Naive thymus-derived CD8-positive, alpha-beta T cell (primary cell): ENCODE measurements around the gene PRDM9. TPM values are rescaled to one million over a fixed set of nuclear protein-coding genes. Genes with fewer than 3 reads are reported as not detected.
"Not testable (repeated sequence)": the region's sequence is repeated elsewhere in the genome, so short reads cannot be mapped to it uniquely, and the experiment has no call there.

Experiments
- ATAC-seq, 2 donors: fragments of 150-1000 bp; cut with Tn5 transposase in 1 of 2; sonication (Bioruptor Pico), chemical (Tn5 transposase) in 1 of 2; 1 replicate in 1 of 2; 2 replicates in 1 of 2; pipeline ENCODE4 v1.10.0; 2021; ENCODE audit warnings: mild to moderate bottlenecking in 2 of 2, moderate library complexity in 2 of 2
- POLR2A ChIA-PET: fragments of 350-600 bp; sonication (Branson Sonifier 250); formaldehyde crosslinking; loops from one replicate; lab custom pipeline; 2021; ENCODE audit warnings: antibody characterized with exemption; lab: Charles Lee
- DNase-seq, 10 donors: peaks; one replicate each; pipeline versions ENCODE4 v3.0.0 to v3.0.0-alpha.2; 2020 to 2022
- H3K27ac Mint-ChIP-seq, 10 donors: one replicate each; pipeline ENCODE4 v1.8.0; 2020 to 2022; ENCODE audit warnings: mild to moderate bottlenecking in 10 of 10, mixed read lengths in 10 of 10, moderate library complexity in 4 of 10, inconsistent platforms in 1 of 10
- H3K27me3 Mint-ChIP-seq, 5 donors: one replicate each; pipeline ENCODE4 v1.8.0; 2021 to 2022; ENCODE audit warnings: mixed read lengths in 5 of 5
- H3K36me3 Mint-ChIP-seq, 3 donors: one replicate each; pipeline ENCODE4 v1.8.0; 2020 to 2022; ENCODE audit warnings: mixed read lengths in 3 of 3, mild to moderate bottlenecking in 2 of 3, inconsistent platforms in 1 of 3
- H3K4me1 Mint-ChIP-seq, 4 donors: one replicate each; pipeline ENCODE4 v1.8.0; 2021 to 2022; ENCODE audit warnings: mixed read lengths in 4 of 4
- H3K4me3 Mint-ChIP-seq, 10 donors: one replicate each; pipeline ENCODE4 v1.8.0; 2020 to 2022; ENCODE audit warnings: mild to moderate bottlenecking in 10 of 10, mixed read lengths in 10 of 10, moderate library complexity in 6 of 10, inconsistent platforms in 1 of 10
- H3K9me3 Mint-ChIP-seq, 9 donors: one replicate each; pipeline ENCODE4 v1.8.0; 2020 to 2022; ENCODE audit warnings: mixed read lengths in 9 of 9, mild to moderate bottlenecking in 3 of 9, inconsistent platforms in 1 of 9, moderate library complexity in 1 of 9
- polyA plus RNA-seq, 3 donors: library from polyadenylated mRNA; unstranded; fragments of 300-500 nt; fragmentation: Illumina TruSeq; gene quantifications; one replicate each; pipeline ENCODE4 v1.2.3, GENCODE V29; 2021
- total RNA-seq, 8 experiments: library from RNA in 2 of 8; stranded (reverse) in 2 of 8; gene quantifications; one replicate each; pipeline ENCODE4 v1.2.3 and lab custom pipeline; 2021 to 2026

PRDM9 gene
- total and polyA plus RNA-seq, 5 experiments from 2014 or later, result not detected

DNA sequence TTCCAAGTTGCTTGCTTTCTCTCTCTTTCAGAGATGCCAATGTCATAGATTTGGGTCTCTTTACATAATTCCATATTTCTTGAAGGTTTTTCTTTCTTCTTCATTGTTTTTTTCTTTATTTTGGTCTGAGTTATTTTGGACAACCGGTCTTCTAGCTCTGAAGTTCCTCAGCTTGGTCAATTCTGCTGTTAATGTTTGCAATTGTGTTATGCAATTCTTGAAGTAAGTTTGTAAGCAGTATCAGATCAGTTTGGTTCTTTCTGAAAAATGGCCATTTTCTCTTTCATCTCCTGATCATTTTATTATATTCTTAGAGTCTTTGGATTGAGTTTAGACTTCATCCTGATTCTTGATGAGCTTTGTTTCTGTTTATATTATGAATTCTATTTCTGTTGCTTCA is 16.4 kb upstream of the PRDM9 start:
- peaks cover 0 to 4% (median 0%) of the 10 kb centered on the region in 3 donors for H3K36me3 Mint-ChIP-seq
- no peaks in the 10 kb centered on the region for H3K27me3 Mint-ChIP-seq
- H3K9me3 Mint-ChIP-seq, result peaks cover 14 to 50% (median 19%) of the 10 kb centered on the region in 9 donors

DNA sequence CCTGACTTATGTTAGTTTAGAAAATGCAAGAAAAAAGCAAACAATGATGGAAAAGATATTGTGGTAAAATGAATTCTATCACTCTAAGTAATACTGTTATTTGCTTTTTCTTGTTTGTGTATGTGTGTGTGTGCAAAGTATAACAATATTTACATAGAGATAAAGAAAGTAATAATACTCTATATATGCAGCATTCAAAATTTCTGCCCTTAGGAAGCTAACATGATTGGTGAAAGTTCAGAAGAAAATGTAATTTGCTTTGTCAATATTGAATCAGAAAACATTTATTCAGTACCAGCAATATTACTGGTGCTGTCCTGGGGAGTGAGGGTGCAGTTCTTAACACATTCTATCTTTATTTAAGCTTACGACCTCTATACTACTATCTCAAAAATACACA is 12.9 kb upstream of the PRDM9 start:
- no peaks in the 10 kb centered on the region for H3K36me3 Mint-ChIP-seq
- no peak overlapping the region for H3K4me3 Mint-ChIP-seq
- ATAC-seq (no peak), DNase-seq (no peak)
- H3K27ac Mint-ChIP-seq, result no peak overlapping the region
- H3K9me3 Mint-ChIP-seq, result peaks cover 4 to 30% (median 17%) of the 10 kb centered on the region in 9 donors
- no peaks in the 10 kb centered on the region for H3K27me3 Mint-ChIP-seq
- POLR2A ChIA-PET, result no interaction called here
- no peaks in the 10 kb centered on the region for H3K4me1 Mint-ChIP-seq

More for the DNA sequence above, 16.4 kb upstream of the PRDM9 start:
- POLR2A ChIA-PET, result no interaction called here
- DNase-seq (no peak), ATAC-seq (no peak)
- no peak overlapping the region for H3K27ac Mint-ChIP-seq
- H3K4me3 Mint-ChIP-seq, result no peak overlapping the region
- no peaks in the 10 kb centered on the region for H3K4me1 Mint-ChIP-seq

DNA sequence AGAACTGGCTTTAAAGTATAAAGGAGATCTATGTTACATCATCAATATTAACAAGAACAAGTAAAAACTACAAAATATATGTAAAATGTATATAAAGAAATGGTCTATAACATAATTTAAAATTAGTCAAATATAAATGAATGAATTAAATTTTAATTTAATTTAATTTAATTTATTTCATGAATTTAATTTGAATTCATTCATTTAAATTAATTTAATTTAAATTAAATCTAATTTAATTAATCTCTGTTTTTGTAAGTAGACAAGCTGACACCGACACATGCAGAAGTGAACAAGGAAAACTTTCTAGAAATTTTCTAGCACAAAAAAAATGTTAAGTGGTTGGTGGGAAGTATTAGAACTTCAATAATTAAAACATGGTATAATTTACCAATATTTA is 10.8 kb upstream of the PRDM9 start:
- Mint-ChIP-seq H3K4me3 (no peak overlapping the region), H3K36me3 (no peaks in the 10 kb centered on the region), H3K9me3 (peaks cover 1 to 21% (median 14%) of the 10 kb centered on the region in 9 donors), H3K27ac (no peak overlapping the region), H3K4me1 (no peaks in the 10 kb centered on the region), H3K27me3 (no peaks in the 10 kb centered on the region)
- POLR2A ChIA-PET, result no interaction called here
- DNase-seq (no peak), ATAC-seq (no peak)

DNA sequence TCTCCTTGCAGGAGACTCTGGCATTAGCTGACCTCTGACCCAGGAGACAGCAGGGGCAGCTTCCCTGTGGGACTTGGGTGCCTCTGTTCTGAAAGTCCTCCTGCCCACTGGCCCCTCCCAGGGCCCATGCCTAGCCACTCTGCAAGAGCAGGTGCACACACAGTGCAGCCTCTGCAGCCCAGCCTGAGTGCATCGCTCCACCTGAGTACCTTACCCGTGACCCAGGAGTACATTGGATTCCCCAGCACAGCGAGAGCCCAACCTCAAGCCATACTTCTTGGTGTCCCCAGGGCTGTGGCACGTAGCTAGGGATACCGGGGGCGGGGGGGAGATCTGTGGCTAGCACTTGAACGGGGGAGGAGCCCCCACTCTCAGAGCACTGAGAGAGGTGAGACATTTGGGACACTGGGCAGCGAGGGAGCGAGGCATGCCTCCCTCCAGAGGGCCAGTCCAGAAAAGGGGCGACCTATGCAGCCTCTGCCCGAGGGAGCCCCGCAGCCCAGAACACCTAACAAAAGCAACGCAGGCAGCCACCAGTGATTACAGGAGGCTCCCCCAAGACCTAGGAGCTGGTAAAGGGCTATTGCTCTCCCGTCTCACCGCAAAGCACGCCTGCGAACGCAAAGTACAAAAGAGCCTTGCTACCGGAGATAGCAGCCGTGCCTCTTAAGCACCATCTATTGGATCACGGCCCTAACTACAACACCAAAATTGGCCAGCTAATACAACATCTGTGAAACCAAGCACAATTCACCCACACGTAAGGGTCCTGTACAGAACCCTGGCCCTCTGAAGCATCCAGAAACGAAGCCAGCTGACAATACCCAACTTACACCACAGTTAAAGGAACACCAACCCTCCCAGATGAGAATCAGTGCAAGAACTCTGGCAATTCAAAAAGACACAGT is 826 bp upstream of the PRDM9 start:
- Mint-ChIP-seq H3K36me3 (no peaks in the 10 kb centered on the region), H3K4me3 (peak overlapping the region in 3 of 10 donors; percentile 19 to 49 (median 32)), H3K9me3 (peaks cover 7 to 48% (median 18%) of the 10 kb centered on the region in 9 donors), H3K4me1 (no peaks in the 10 kb centered on the region), H3K27ac (peak overlapping the region in 1 of 10 donors; percentile 25), H3K27me3 (peaks cover 0 to 6% (median 0%) of the 10 kb centered on the region in 5 donors)
- ATAC-seq (peak; percentile 42 to 68), DNase-seq (no peak)
- POLR2A ChIA-PET, result no interaction called here

DNA sequence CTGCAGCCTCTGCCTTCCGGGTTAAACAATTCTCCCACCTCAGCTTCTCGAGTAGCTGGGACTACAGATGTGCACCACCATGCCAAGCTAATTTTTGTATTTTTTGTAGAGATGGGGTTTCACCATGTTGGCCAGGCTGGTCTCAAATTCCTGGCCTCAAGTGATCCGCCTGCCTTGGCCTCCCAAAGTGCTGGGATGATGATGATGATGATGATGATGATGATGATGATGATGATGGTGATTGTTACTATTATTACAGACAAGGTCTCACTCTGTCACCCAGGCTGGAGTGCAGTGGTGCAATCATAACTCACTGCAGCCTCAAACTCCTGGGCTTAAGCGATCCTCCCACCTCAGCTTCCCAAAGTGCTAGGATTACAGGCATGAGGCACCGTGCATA is 3.0 kb downstream of the PRDM9 start:
- DNase-seq, H3K4me3 Mint-ChIP-seq, ATAC-seq, H3K4me1 Mint-ChIP-seq, H3K27ac Mint-ChIP-seq, H3K27me3 Mint-ChIP-seq, H3K36me3 Mint-ChIP-seq, POLR2A ChIA-PET: not testable (repeated sequence)
- H3K9me3 Mint-ChIP-seq, result peaks cover 11 to 54% (median 21%) of the 10 kb centered on the region in 9 donors

DNA sequence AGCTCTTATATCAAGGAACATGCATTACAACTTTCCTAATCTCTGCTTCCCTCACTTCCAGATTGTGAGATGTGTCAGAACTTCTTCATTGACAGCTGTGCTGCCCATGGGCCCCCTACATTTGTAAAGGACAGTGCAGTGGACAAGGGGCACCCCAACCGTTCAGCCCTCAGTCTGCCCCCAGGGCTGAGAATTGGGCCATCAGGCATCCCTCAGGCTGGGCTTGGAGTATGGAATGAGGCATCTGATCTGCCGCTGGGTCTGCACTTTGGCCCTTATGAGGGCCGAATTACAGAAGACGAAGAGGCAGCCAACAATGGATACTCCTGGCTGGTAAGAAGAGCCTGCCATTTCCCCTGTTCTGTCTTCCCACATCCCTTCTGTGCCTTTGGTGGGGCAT is 15.1 kb downstream of the PRDM9 start:
- no peak overlapping the region for H3K27ac Mint-ChIP-seq
- DNase-seq (no peak), ATAC-seq (no peak)
- H3K27me3 Mint-ChIP-seq, result no peaks in the 10 kb centered on the region
- no peak overlapping the region for H3K4me3 Mint-ChIP-seq
- no peaks in the 10 kb centered on the region for H3K36me3 Mint-ChIP-seq
- POLR2A ChIA-PET, result no interaction called here
- H3K4me1 Mint-ChIP-seq, result no peaks in the 10 kb centered on the region
- peaks cover 7 to 32% (median 12%) of the 10 kb centered on the region in 9 donors for H3K9me3 Mint-ChIP-seq

DNA sequence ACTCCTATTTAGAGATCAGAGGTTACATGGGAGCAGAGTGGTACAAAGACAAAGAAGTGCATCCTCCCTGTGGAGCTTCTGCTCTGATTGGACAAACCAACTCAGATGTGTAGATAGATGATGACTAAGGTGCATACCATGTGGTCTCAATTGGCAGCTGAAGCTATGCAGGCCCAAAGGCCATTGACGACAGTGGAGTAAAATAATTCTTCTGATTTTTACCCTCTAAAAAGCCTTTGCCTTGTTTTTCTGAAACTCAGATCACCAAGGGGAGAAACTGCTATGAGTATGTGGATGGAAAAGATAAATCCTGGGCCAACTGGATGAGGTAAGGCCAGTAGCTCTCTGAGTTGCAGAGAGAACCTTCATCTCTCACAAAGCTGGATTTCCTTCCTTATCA is 15.6 kb downstream of the PRDM9 start:
- H3K27me3 Mint-ChIP-seq, result no peaks in the 10 kb centered on the region
- DNase-seq, result no peak
- H3K36me3 Mint-ChIP-seq, result no peaks in the 10 kb centered on the region
- no peaks in the 10 kb centered on the region for H3K4me1 Mint-ChIP-seq
- no peak overlapping the region for H3K27ac Mint-ChIP-seq
- H3K4me3 Mint-ChIP-seq, result no peak overlapping the region
- POLR2A ChIA-PET, result no interaction called here
- peaks cover 7 to 35% (median 15%) of the 10 kb centered on the region in 9 donors for H3K9me3 Mint-ChIP-seq
- no peak for ATAC-seq

DNA sequence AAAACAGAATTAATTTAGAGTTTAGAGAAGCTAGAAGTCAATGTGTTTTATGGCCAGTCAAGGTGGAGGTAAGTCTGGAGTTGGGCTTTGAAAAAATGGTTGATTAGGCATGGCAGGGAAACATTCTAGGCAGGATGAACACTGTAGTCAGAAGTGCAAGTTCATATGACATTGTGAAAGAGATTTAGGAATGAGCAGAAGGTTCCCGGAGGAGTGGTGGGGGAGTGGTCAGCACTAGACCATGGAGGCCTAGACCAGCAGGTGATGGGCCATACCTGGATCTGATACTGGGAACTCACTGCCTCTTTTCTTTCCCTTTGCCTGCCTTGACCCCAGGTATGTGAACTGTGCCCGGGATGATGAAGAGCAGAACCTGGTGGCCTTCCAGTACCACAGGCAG is 16.6 kb downstream of the PRDM9 start:
- no peak for DNase-seq
- no peak overlapping the region for H3K4me3 Mint-ChIP-seq

DNA sequence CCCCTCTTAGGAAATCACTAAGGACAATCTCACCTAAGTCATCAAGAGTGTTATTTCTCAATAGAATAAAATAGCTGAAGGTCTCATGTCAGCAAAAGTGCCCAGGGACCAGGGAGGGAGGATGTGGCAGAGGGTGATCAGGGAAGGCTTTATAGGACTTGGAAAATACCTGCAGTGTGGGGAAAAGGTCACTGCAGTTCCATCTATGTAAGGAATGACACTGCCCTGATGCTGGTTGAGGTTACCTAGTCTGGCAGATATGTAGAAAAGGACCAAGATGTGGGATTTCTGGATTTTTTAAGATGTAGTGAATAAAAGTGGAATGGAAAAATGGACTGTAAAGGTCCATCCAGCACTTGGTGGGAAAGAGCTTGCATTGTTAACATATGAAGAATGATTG is 18.3 kb downstream of the PRDM9 start:
- no peak for DNase-seq
- H3K27ac Mint-ChIP-seq, result no peak overlapping the region
- H3K9me3 Mint-ChIP-seq, result peaks cover 4 to 42% (median 14%) of the 10 kb centered on the region in 9 donors
- H3K36me3 Mint-ChIP-seq, result no peaks in the 10 kb centered on the region
- no peaks in the 10 kb centered on the region for H3K27me3 Mint-ChIP-seq
- H3K4me3 Mint-ChIP-seq, result no peak overlapping the region
- POLR2A ChIA-PET, result no interaction called here
- H3K4me1 Mint-ChIP-seq, result no peaks in the 10 kb centered on the region
- no peak for ATAC-seq

More for the DNA sequence above, 16.6 kb downstream of the PRDM9 start:
- Mint-ChIP-seq H3K4me1 (no peaks in the 10 kb centered on the region), H3K9me3 (peaks cover 7 to 45% (median 18%) of the 10 kb centered on the region in 9 donors), H3K27ac (no peak overlapping the region), H3K27me3 (no peaks in the 10 kb centered on the region), H3K36me3 (no peaks in the 10 kb centered on the region)
- POLR2A ChIA-PET, result no interaction called here
- no peak for ATAC-seq

DNA sequence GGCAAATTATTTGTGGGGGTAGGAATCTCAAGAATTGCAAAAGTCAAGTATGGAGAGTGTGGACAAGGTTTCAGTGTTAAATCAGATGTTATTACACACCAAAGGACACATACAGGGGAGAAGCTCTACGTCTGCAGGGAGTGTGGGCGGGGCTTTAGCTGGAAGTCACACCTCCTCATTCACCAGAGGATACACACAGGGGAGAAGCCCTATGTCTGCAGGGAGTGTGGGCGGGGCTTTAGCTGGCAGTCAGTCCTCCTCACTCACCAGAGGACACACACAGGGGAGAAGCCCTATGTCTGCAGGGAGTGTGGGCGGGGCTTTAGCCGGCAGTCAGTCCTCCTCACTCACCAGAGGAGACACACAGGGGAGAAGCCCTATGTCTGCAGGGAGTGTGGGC is 19.2 kb downstream of the PRDM9 start:
- H3K27ac Mint-ChIP-seq, H3K27me3 Mint-ChIP-seq, ATAC-seq, H3K4me1 Mint-ChIP-seq, POLR2A ChIA-PET, H3K36me3 Mint-ChIP-seq, H3K4me3 Mint-ChIP-seq, DNase-seq: not testable (repeated sequence)
- peaks cover 3 to 38% (median 14%) of the 10 kb centered on the region in 9 donors for H3K9me3 Mint-ChIP-seq

DNA sequence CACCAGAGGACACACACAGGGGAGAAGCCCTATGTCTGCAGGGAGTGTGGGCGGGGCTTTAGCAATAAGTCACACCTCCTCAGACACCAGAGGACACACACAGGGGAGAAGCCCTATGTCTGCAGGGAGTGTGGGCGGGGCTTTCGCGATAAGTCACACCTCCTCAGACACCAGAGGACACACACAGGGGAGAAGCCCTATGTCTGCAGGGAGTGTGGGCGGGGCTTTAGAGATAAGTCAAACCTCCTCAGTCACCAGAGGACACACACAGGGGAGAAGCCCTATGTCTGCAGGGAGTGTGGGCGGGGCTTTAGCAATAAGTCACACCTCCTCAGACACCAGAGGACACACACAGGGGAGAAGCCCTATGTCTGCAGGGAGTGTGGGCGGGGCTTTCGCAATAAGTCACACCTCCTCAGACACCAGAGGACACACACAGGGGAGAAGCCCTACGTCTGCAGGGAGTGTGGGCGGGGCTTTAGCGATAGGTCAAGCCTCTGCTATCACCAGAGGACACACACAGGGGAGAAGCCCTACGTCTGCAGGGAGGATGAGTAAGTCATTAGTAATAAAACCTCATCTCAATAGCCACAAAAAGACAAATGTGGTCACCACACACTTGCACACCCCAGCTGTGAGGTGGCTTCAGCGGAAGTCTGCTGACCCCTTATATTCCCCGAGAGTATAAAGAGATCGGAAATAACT is 20.0 kb downstream of the PRDM9 start:
- H3K36me3 Mint-ChIP-seq, DNase-seq, H3K27me3 Mint-ChIP-seq, H3K4me1 Mint-ChIP-seq, H3K4me3 Mint-ChIP-seq, H3K27ac Mint-ChIP-seq, POLR2A ChIA-PET, ATAC-seq: not testable (repeated sequence)
- peaks cover 3 to 38% (median 20%) of the 10 kb centered on the region in 9 donors for H3K9me3 Mint-ChIP-seq

DNA sequence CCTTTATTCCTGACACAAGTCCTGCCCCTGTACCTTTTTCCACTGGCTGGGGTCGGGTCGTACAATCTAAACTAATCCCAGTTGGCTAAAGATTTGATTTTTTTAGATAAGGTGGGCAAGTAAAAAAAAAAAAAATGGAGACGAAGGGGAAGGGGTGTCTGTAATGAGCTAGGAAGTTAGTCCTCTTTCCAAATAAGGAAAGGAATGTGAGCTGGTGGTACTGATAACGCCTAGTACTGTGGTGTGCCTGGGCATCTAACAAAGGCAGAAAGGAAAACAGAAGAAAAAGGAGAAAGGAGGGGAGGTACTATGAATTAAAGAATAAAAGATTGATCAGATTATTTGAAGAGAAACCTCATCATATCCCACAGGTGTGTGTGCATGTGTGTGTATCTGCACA is 21.3 kb downstream of the PRDM9 start:
- ATAC-seq (no peak), DNase-seq (no peak)
- POLR2A ChIA-PET, result no interaction called here
- Mint-ChIP-seq H3K4me3 (no peak overlapping the region), H3K36me3 (no peaks in the 10 kb centered on the region), H3K9me3 (peaks cover 3 to 38% (median 26%) of the 10 kb centered on the region in 9 donors), H3K27ac (no peak overlapping the region), H3K4me1 (no peaks in the 10 kb centered on the region), H3K27me3 (no peaks in the 10 kb centered on the region)

DNA sequence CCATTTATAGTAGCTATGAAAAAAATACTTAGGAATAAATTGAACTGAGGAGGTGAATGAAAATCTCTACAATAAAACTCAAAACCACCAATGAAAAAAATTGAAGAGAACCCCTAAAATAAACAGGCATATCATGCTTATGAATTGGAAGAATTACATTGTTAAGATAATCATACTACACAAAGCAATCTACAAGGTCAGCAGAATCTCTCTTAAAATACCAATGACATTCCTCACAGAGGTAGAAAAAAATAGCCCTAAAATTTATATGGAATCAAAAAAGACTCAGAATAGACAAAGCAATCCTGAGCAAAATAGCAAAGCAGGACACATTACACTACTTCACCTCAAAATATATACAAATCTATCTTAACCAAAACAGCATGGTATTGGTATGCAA is 23.2 kb downstream of the PRDM9 start:
- H3K4me3 Mint-ChIP-seq, result no peak overlapping the region
- no peaks in the 10 kb centered on the region for H3K4me1 Mint-ChIP-seq
- ATAC-seq (no peak), DNase-seq (no peak)
- H3K9me3 Mint-ChIP-seq, result peaks cover 2 to 27% (median 17%) of the 10 kb centered on the region in 9 donors
- no peaks in the 10 kb centered on the region for H3K36me3 Mint-ChIP-seq
- H3K27ac Mint-ChIP-seq, result no peak overlapping the region
- POLR2A ChIA-PET, result no interaction called here
- no peaks in the 10 kb centered on the region for H3K27me3 Mint-ChIP-seq
